ENCODE data around the gene TMEM178B. TPM values are rescaled to one million over a fixed set of nuclear protein-coding genes. Genes with fewer than 3 reads are reported as not detected.

The TMEM178B gene
- polyA plus RNA-seq, 1 of the 3 experiments (the other 2 are of a cell fraction) = 0.20 TPM

DNA sequence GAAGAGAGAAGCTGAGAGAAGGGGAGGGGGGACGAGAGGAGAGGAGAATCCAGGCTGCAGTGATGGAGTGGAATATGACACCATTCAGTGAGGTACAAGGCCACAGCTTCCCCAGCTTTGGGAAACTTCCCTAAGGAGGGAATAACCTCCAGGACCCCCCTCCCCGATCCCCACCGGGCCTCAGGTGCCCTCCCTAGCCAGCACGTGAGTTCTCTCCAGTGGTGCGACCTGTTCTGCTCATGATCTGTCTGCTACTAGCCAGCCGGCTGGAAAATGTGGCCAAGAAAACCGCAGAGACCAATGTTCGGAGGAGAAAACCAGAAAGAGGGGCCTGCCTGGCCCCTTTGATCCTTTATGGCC, 437.4 kb downstream of the TMEM178B start:
- CTCF ChIA-PET = interaction anchor here (1.0 to 2.2 kb wide), 4 partner anchors 9 to 22 kb away, joined by 3 to 7 read pairs (median 4); no protein-coding TSS in a partner anchor
- POLR2A ChIA-PET = no interaction called here

DNA sequence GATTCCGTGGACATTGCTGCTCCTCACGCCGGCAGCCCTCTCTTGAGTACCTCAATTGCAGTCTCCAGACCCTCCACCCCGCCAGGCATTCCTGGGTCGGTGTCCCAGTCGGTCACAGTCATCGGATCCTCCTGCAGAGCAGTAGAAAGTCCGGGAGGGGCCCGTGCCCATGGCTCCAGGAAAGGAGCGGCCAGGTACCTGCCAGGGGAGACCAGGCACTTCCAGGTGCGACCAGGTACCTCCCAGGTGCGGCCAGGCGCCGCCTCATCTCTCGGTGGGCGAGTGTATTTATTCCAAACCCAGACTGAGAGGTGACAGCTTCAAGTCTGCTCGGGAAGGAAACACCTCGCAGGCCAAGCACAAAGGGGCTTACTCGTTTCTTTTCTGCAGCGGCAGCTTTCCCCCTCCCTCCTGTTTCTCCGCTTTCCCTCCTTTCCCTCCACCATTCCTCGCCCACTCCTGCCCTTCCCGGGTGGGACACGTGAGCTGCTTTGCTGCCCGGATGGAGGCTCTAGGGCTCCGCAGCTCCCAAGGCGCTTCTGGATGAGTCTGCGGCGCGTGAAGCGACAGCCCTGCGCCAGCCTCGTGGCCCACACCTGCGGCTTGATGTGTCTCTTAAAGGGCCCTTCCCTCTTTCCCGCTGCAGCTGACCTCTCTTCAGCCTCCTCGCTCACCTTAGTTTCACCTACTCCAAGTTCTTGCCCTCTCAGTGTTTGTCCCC, 438.0 kb downstream of the TMEM178B start:
- no peak for DNase-seq
- Histone ChIP-seq H3F3A (replicated peaks; ENCODE audit: insufficient read depth) (no peaks in the 10 kb centered on the region), H3K36me3 (replicated peaks in 1 of 2; ENCODE audit: control insufficient read depth in 1 of 2, insufficient read depth in 2 of 2, low read length in 1 of 2) (no peaks in the 10 kb centered on the region), H4K20me1 (ENCODE audit: insufficient read depth) (no peaks in the 10 kb centered on the region), H3K9ac (no peak overlapping the region), H3K9me3 (no peaks in the 10 kb centered on the region), H3K9me2 (no peaks in the 10 kb centered on the region), H3K27me3 (ENCODE audit: insufficient read depth) (no peaks in the 10 kb centered on the region), H3K79me2 (ENCODE audit: insufficient read depth) (no peaks in the 10 kb centered on the region), H3K4me1 (ENCODE audit: control insufficient read depth in 1 of 2, insufficient read depth in 2 of 2, low read depth in 1 of 2, low read length in 1 of 2) (no peaks in the 10 kb centered on the region), H3K4me3 (ENCODE audit: low read depth in 2 of 2, low read length in 1 of 2) (no peak overlapping the region), H3K27ac (ENCODE audit: low read depth in 2 of 2, low read length in 1 of 2) (no peak overlapping the region), H3K4me2 (no peak overlapping the region), H2AFZ (ENCODE audit: low read depth) (no peak overlapping the region)
- ChIA-PET POLR2A (no interaction called here), CTCF (interaction anchor here (0.5 to 6.6 kb wide), 4 partner anchors 13 to 832 kb away, joined by 3 to 38 read pairs (median 3); no protein-coding TSS in a partner anchor)
- 60% methylated on average over 31 of the region's 36 CpGs for WGBS (ENCODE audit: low lambda C conversion rate)
- TF ChIP-seq NFIC (IDR thresholded peaks at IDR 0.05; ENCODE audit: borderline replicate concordance) (no peak), RCOR1 (IDR thresholded peaks at IDR 0.05; ENCODE audit: low read length) (no peak), FOXM1 (IDR thresholded peaks at IDR 0.05; ENCODE audit: low read depth) (no peak)

More for the DNA sequence above, 437.4 kb downstream of the TMEM178B start:
- no peak overlapping the region for H3K27ac ChIP-seq (ENCODE audit: low read depth in 2 of 2, low read length in 1 of 2)
- DNase-seq = no peak
- TF ChIP-seq SMC3 (IDR thresholded peaks at IDR 0.05; ENCODE audit: low read depth, low read length) (no peak), RFX5 (IDR thresholded peaks at IDR 0.05; ENCODE audit: low read length) (no peak), RCOR1 (IDR thresholded peaks at IDR 0.05; ENCODE audit: low read length) (no peak), GABPA (IDR thresholded peaks at IDR 0.05; ENCODE audit: low read depth) (no peak), FOXM1 (IDR thresholded peaks at IDR 0.05; ENCODE audit: low read depth) (no peak)
- H3K9me3 ChIP-seq = no peaks in the 10 kb centered on the region
- no peaks in the 10 kb centered on the region for H3K27me3 ChIP-seq (ENCODE audit: insufficient read depth)
- no peaks in the 10 kb centered on the region for H4K20me1 ChIP-seq (ENCODE audit: insufficient read depth)
- H3K9me2 ChIP-seq = no peaks in the 10 kb centered on the region
- H3F3A ChIP-seq (replicated peaks; ENCODE audit: insufficient read depth) = no peaks in the 10 kb centered on the region
- no peak overlapping the region for H2AFZ ChIP-seq (ENCODE audit: low read depth)
- no peak overlapping the region for H3K9ac ChIP-seq
- WGBS (ENCODE audit: low lambda C conversion rate) = 45% methylated on average over 8 of the region's 8 CpGs
- H3K79me2 ChIP-seq (ENCODE audit: insufficient read depth) = no peaks in the 10 kb centered on the region
- no peaks in the 10 kb centered on the region for H3K4me1 ChIP-seq (ENCODE audit: control insufficient read depth in 1 of 2, insufficient read depth in 2 of 2, low read depth in 1 of 2, low read length in 1 of 2)
- no peaks in the 10 kb centered on the region for H3K36me3 ChIP-seq (replicated peaks in 1 of 2; ENCODE audit: control insufficient read depth in 1 of 2, insufficient read depth in 2 of 2, low read length in 1 of 2)
- no peak overlapping the region for H3K4me3 ChIP-seq (ENCODE audit: low read depth in 2 of 2, low read length in 1 of 2)
- H3K4me2 ChIP-seq = no peak overlapping the region

DNA sequence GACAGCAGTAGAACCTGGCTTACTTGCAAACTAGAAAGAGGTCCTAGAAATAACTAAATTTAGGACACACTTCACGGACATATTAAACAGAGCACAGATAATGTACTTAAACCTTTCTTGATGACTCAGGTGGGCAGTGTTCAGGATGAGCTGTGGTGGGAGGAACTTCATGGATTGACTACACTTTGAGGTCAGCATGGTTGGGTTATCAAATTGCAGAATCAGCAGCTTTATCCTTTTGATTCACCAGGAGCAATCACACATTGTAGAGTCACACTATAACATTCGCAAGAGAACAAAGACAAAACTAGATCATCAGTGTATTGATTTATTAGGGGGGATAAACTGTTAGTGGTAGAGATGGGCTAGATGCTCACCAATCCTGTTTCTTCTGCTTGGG, 438.7 kb downstream of the TMEM178B start:
- POLR2A ChIA-PET = no interaction called here

More for the DNA sequence above, 438.7 kb downstream of the TMEM178B start:
- H3K4me1 ChIP-seq (ENCODE audit: control insufficient read depth in 1 of 2, insufficient read depth in 2 of 2, low read depth in 1 of 2, low read length in 1 of 2) = no peaks in the 10 kb centered on the region
- H3K4me2 ChIP-seq = no peak overlapping the region
- H3K27ac ChIP-seq (ENCODE audit: low read depth in 2 of 2, low read length in 1 of 2) = no peak overlapping the region
- no peaks in the 10 kb centered on the region for H3K9me3 ChIP-seq
- H3K9me2 ChIP-seq = no peaks in the 10 kb centered on the region
- WGBS (ENCODE audit: low lambda C conversion rate) = 50% methylated on average over 2 of the region's 2 CpGs
- no peak for DNase-seq
- H3K4me3 ChIP-seq (ENCODE audit: low read depth in 2 of 2, low read length in 1 of 2) = no peak overlapping the region
- H3F3A ChIP-seq (replicated peaks; ENCODE audit: insufficient read depth) = no peaks in the 10 kb centered on the region
- TF ChIP-seq, protein P1, sequence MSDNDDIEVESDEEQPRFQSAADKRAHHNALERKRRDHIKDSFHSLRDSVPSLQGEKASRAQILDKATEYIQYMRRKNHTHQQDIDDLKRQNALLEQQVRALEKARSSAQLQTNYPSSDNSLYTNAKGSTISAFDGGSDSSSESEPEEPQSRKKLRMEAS (IDR thresholded peaks at IDR 0.05; ENCODE audit: low read depth) = no peak
- TF ChIP-seq FOXJ3 (CRISPR knock-in tag; IDR thresholded peaks at IDR 0.05) (no peak), NRF1 (IDR thresholded peaks at IDR 0.05; ENCODE audit: low read depth, low read length) (no peak), EZH2phosphoT487 (IDR thresholded peaks at IDR 0.05; ENCODE audit: borderline replicate concordance, low read depth) (no peak)
- TF ChIP-seq, protein P2, sequence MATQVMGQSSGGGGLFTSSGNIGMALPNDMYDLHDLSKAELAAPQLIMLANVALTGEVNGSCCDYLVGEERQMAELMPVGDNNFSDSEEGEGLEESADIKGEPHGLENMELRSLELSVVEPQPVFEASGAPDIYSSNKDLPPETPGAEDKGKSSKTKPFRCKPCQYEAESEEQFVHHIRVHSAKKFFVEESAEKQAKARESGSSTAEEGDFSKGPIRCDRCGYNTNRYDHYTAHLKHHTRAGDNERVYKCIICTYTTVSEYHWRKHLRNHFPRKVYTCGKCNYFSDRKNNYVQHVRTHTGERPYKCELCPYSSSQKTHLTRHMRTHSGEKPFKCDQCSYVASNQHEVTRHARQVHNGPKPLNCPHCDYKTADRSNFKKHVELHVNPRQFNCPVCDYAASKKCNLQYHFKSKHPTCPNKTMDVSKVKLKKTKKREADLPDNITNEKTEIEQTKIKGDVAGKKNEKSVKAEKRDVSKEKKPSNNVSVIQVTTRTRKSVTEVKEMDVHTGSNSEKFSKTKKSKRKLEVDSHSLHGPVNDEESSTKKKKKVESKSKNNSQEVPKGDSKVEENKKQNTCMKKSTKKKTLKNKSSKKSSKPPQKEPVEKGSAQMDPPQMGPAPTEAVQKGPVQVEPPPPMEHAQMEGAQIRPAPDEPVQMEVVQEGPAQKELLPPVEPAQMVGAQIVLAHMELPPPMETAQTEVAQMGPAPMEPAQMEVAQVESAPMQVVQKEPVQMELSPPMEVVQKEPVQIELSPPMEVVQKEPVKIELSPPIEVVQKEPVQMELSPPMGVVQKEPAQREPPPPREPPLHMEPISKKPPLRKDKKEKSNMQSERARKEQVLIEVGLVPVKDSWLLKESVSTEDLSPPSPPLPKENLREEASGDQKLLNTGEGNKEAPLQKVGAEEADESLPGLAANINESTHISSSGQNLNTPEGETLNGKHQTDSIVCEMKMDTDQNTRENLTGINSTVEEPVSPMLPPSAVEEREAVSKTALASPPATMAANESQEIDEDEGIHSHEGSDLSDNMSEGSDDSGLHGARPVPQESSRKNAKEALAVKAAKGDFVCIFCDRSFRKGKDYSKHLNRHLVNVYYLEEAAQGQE (IDR thresholded peaks at IDR 0.05; ENCODE audit: low read depth, low read length) = no peak
- TF ChIP-seq, protein P3, sequence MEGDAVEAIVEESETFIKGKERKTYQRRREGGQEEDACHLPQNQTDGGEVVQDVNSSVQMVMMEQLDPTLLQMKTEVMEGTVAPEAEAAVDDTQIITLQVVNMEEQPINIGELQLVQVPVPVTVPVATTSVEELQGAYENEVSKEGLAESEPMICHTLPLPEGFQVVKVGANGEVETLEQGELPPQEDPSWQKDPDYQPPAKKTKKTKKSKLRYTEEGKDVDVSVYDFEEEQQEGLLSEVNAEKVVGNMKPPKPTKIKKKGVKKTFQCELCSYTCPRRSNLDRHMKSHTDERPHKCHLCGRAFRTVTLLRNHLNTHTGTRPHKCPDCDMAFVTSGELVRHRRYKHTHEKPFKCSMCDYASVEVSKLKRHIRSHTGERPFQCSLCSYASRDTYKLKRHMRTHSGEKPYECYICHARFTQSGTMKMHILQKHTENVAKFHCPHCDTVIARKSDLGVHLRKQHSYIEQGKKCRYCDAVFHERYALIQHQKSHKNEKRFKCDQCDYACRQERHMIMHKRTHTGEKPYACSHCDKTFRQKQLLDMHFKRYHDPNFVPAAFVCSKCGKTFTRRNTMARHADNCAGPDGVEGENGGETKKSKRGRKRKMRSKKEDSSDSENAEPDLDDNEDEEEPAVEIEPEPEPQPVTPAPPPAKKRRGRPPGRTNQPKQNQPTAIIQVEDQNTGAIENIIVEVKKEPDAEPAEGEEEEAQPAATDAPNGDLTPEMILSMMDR (IDR thresholded peaks at IDR 0.05) = no peak
- no peaks in the 10 kb centered on the region for H4K20me1 ChIP-seq (ENCODE audit: insufficient read depth)
- no peak overlapping the region for H2AFZ ChIP-seq (ENCODE audit: low read depth)
- CTCF ChIA-PET = interaction anchor here (0.5 to 6.6 kb wide), 3 partner anchors 12 to 833 kb away, joined by 3 to 38 read pairs (median 3); no protein-coding TSS in a partner anchor
- no peaks in the 10 kb centered on the region for H3K36me3 ChIP-seq (replicated peaks in 1 of 2; ENCODE audit: control insufficient read depth in 1 of 2, insufficient read depth in 2 of 2, low read length in 1 of 2)
- H3K79me2 ChIP-seq (ENCODE audit: insufficient read depth) = no peaks in the 10 kb centered on the region
- no peaks in the 10 kb centered on the region for H3K27me3 ChIP-seq (ENCODE audit: insufficient read depth)
- no peak overlapping the region for H3K9ac ChIP-seq

All from SK-N-SH (cell line).